Transverse colon (tissue), 4 donors: ENCODE data around the gene BRF1. TPM values are rescaled to one million over a fixed set of nuclear protein-coding genes. Genes with fewer than 3 reads are reported as not detected.
"Not testable (repeated sequence)": the region's sequence is repeated elsewhere in the genome, so short reads cannot be mapped to it uniquely, and the experiment has no call there.

ENCODE experiments used
- DNase-seq: peaks from one replicate; pipeline ENCODE4 v3.0.0-alpha.2; 2019
- H3K27ac ChIP-seq, 4 donors: fragments of 200-600 bp; sonication (generic); 2 replicates each; pipeline ENCODE4 v1.5.1; 2016 to 2018; ENCODE audit warnings: inconsistent platforms in 4 of 4
- H3K27me3 ChIP-seq: fragments of 200-600 bp; sonication (generic); 2 replicates; pipeline ENCODE4 v1.5.1; 2017; ENCODE audit warnings: inconsistent platforms
- H3K36me3 ChIP-seq, 4 donors: fragments of 200-600 bp; sonication (generic); 2 replicates each; pipeline ENCODE4 v1.5.1; 2017 to 2019; ENCODE audit warnings: inconsistent platforms in 4 of 4
- H3K4me1 ChIP-seq, 4 donors: fragments of 200-600 bp; sonication (generic); 2 replicates each; pipeline ENCODE4 v1.5.1; 2017 to 2020; ENCODE audit warnings: inconsistent platforms in 4 of 4
- H3K4me3 ChIP-seq, 4 donors: fragments of 200-600 bp; sonication (generic); 1 replicate in 1 of 4; 2 replicates in 3 of 4; pipeline versions ENCODE4 v1.5.1 to v1.6.1; 2017 to 2019; ENCODE audit warnings: inconsistent platforms in 4 of 4
- H3K9me3 ChIP-seq, 2 donors: fragments of 200-600 bp; sonication (generic); 2 replicates each; pipeline ENCODE4 v1.5.1; 2017 to 2019; ENCODE audit warnings: inconsistent platforms in 2 of 2
- EP300 ChIP-seq: sonication (generic); formaldehyde crosslinking; IDR thresholded peaks from one replicate; pipeline ENCODE4 v1.6.1; 2017; ENCODE audit warnings: antibody characterized with exemption, low read depth
- POLR2A ChIP-seq: fragments of 450-650 bp; IDR thresholded peaks from one replicate; pipeline ENCODE4 v1.6.1; 2016; ENCODE audit warnings: antibody characterized with exemption, mild to moderate bottlenecking, moderate library complexity
- POLR2AphosphoS5 ChIP-seq, 3 donors: sonication (generic); formaldehyde crosslinking; IDR thresholded peaks; one replicate each; pipeline ENCODE4 v1.6.1; 2016; ENCODE audit warnings: antibody characterized with exemption in 3 of 3
- WGBS, 2 donors: methylation state at CpG; one replicate each; pipeline ENCODE4 v1.1.5; 2018; ENCODE audit warnings: low coverage in 1 of 2; 5-methylcytosine and 5-hydroxymethylcytosine counted together
- in situ Hi-C, 4 donors: fragments of 200-750 bp; cut with MboI; loops; one replicate each; pipeline versions ENCODE4 v1.15.0 to v1.15.1; 2017; ENCODE audit warnings: low sequenced_read_pairs in 3 of 4, low pct_ligation_motif_present in 1 of 4, low pct_unique_long_range_greater_than_20kb in 1 of 4
- intact Hi-C: fragments of 100-400 bp; cut with DNase I; formaldehyde crosslinking; loops from one replicate; pipeline ENCODE4 v1.15.1; 2023; ENCODE audit warnings: low total_unique reads
- total RNA-seq, 4 donors: library from RNA; depleted of rRNA; stranded (reverse); fragments of >200 nt; gene quantifications; one replicate each; pipeline ENCODE4 v1.1.0, GENCODE V29; 2016
- TF ChIP-seq, protein P1 (sequence below), 5 experiments: fragments of 200-600 bp in 3 of 5; fragments of 450-650 bp in 2 of 5; sonication (generic) in 3 of 5; IDR thresholded peaks; 1 replicate in 2 of 5; 2 replicates in 3 of 5; pipeline ENCODE4 v1.5.1; 2016 to 2017; ENCODE audit warnings: antibody characterized with exemption in 5 of 5, inconsistent platforms in 3 of 5, mild to moderate bottlenecking in 2 of 5, moderate library complexity in 1 of 5

Gene BRF1
- total RNA-seq, 4 donors from 2014 or later: 36.2 to 93.9 (median 62.6) TPM

DNA sequence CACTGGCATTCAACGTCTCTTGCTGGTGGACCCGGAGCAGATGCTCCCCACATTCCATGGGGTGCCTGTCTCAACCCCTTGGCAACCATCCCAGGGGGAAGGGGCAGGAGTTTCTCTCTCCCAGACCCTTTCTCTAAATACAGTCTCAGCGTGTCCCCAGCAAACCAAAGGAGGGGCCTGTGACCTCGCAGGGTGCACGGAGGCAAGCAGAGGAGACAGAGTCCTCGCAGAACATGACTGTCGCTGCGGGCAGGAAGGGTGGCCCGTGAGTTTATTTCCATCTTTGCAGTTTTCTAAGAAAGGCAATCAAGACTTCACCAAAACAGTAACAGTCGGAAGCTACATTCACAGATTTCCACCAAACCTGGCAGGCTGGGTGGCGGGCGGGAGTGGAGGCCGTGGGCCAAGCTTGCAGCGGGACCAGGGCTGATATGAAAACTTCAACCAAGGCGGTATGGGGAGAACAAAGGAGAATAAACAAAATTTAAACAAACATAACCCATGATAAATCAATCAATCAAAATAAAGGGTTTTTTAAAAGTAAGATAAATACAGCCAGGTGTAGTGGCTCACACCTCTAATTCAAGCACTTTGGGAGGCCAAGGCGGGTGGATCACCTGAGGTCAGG lies 18.6 kb downstream of the BRF1 start:
- H3K4me3 ChIP-seq: no peak overlapping the region
- H3K27me3 ChIP-seq: no peaks in the 10 kb centered on the region
- TF ChIP-seq POLR2A: no peak
- no peak for TF ChIP-seq EP300
- TF ChIP-seq POLR2AphosphoS5 (IDR thresholded peaks at IDR 0.05): no peak
- TF ChIP-seq, protein P1, sequence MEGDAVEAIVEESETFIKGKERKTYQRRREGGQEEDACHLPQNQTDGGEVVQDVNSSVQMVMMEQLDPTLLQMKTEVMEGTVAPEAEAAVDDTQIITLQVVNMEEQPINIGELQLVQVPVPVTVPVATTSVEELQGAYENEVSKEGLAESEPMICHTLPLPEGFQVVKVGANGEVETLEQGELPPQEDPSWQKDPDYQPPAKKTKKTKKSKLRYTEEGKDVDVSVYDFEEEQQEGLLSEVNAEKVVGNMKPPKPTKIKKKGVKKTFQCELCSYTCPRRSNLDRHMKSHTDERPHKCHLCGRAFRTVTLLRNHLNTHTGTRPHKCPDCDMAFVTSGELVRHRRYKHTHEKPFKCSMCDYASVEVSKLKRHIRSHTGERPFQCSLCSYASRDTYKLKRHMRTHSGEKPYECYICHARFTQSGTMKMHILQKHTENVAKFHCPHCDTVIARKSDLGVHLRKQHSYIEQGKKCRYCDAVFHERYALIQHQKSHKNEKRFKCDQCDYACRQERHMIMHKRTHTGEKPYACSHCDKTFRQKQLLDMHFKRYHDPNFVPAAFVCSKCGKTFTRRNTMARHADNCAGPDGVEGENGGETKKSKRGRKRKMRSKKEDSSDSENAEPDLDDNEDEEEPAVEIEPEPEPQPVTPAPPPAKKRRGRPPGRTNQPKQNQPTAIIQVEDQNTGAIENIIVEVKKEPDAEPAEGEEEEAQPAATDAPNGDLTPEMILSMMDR (IDR thresholded peaks at IDR 0.05): no peak
- H3K9me3 ChIP-seq: no peaks in the 10 kb centered on the region
- intact Hi-C loops (no loop called here), in situ Hi-C loops (loop anchor here in 1 of 4 donors (25.0 kb wide), 1 partner anchor 195 kb away; no protein-coding TSS in a partner anchor)
- no peak for DNase-seq
- H3K27ac ChIP-seq: no peak overlapping the region
- 20 to 77% methylated on average over 1 to 16 of the region's 16 CpGs for WGBS, 2 donors
- H3K36me3 ChIP-seq: no peaks in the 10 kb centered on the region
- peaks cover 0 to 16% (median 0%) of the 10 kb centered on the region in 4 donors for H3K4me1 ChIP-seq

DNA sequence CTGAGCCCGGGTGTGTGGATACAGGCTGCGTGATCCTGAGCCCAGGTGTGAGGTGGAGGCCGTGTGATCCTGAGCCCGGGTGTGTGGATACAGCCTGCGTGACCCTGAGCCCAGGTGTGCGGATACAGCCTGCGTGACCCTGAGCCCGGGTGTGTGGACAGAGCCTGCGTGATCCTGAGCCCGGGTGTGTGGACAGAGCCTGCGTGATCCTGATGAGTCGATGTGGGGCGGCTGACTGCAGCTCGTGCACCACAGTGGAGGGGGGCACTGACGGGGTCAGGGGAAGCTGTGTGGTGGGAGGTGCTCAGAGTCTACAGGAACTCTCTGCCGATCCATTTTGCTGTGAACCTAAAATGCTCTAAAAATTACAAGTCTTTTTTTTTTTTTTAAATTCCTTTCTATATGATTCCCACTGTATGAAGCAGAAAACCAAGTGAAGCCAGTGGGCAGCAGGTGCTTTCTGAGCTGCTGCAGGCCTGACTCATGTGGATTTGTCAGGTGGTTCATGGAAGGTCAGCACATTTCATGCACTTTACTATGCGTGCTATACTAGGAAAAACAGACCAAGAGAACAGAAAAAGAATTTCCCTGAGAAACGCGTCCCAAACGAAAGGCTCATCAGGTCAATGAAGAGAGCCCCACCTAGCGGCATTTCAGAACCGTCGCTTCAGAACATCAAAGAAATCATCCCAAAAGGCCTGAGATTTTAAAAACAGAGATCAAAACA lies 19.3 kb downstream of the BRF1 start:
- peaks cover 0 to 16% (median 0%) of the 10 kb centered on the region in 4 donors for H3K4me1 ChIP-seq
- in situ Hi-C loops: loop anchor here in 1 of 4 donors (25.0 kb wide), 1 partner anchor 194 kb away; no protein-coding TSS in a partner anchor
- H3K27ac ChIP-seq: no peak overlapping the region
- DNase-seq: no peak
- intact Hi-C loops: no loop called here
- no peaks in the 10 kb centered on the region for H3K9me3 ChIP-seq
- 67 to 74% methylated on average over 7 to 22 of the region's 23 CpGs for whole genome bisulfite sequencing, 2 donors
- H3K4me3 ChIP-seq: no peak overlapping the region
- H3K36me3 ChIP-seq: no peaks in the 10 kb centered on the region
- TF ChIP-seq POLR2AphosphoS5 (IDR thresholded peaks at IDR 0.05): no peak
- TF ChIP-seq, protein P1 (IDR thresholded peaks at IDR 0.05): peak; percentile 43 to 61 (median 53)
- H3K27me3 ChIP-seq: no peaks in the 10 kb centered on the region

DNA sequence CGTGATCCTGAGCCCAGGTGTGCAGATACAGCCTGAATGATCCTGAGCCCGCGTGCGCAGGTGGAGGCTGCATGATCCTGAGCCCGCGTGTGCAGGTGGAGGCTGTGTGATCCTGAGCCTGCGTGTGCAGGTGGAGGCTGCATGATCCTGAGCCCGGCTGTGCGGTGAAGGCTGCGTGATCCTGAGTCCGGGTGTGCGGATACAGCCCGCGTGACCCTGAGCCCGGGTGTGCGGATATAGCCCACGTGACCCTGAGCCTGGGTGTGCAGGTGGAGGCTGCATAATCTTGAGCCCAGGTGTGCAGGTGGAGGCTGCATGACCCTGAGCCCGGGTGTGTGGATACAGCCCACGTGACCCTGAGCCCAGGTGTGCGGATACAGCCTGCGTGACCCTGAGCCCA lies 20.3 kb downstream of the BRF1 start:
- WGBS, 2 donors: 97% methylated on average over 20 of the region's 21 CpGs; no CpG with 5 or more reads in 1 of the 2 donors
- no peaks in the 10 kb centered on the region for H3K36me3 ChIP-seq
- DNase-seq: no peak
- intact Hi-C loops: no loop called here
- H3K4me3 ChIP-seq: no peak overlapping the region
- H3K9me3 ChIP-seq: no peaks in the 10 kb centered on the region
- no peak overlapping the region for H3K27ac ChIP-seq
- no peaks in the 10 kb centered on the region for H3K27me3 ChIP-seq
- no peak for TF ChIP-seq POLR2AphosphoS5 (IDR thresholded peaks at IDR 0.05)
- no peak for TF ChIP-seq EP300
- TF ChIP-seq POLR2A: no peak
- TF ChIP-seq, protein P1 (IDR thresholded peaks at IDR 0.05): no peak
- in situ Hi-C loops: loop anchor here in 1 of 4 donors (25.0 kb wide), 1 partner anchor 193 kb away; no protein-coding TSS in a partner anchor
- peaks cover 0 to 16% (median 0%) of the 10 kb centered on the region in 4 donors for H3K4me1 ChIP-seq

DNA sequence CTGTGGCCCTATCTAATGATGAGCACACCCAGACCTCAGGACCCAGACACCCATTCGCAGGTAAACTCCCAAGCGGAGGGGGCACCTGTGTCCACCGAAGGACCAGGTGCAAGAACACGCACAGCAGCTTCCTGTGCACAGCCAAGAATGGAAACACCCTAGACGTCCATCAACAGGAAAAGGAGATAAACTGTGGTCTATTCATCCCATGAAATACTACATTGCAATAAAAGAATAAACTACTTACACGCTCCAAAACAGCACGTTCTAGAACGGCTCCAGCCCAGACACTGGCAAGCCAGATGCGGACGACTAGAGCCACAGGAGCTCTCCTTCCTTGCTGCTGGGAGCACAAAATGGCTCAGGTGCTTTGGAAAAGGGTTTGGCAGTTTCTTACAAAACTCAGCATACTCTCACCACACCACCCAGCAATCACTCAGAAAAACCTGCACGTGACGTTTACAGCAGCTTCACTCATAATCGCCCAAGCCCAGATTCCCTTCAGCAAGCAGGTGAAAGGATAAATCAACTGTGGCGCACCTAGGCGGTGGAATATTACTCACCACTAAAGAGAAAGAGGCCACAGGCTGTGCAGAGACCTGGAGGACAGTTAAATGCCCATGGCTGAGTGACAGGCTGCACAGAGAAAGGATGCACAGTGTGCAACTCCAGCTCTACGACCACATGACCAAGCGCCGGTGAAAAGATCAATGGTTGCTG lies 21.0 kb downstream of the BRF1 start:
- in situ Hi-C loops: loop anchor here in 1 of 4 donors (25.0 kb wide), 1 partner anchor 193 kb away; no protein-coding TSS in a partner anchor

DNA sequence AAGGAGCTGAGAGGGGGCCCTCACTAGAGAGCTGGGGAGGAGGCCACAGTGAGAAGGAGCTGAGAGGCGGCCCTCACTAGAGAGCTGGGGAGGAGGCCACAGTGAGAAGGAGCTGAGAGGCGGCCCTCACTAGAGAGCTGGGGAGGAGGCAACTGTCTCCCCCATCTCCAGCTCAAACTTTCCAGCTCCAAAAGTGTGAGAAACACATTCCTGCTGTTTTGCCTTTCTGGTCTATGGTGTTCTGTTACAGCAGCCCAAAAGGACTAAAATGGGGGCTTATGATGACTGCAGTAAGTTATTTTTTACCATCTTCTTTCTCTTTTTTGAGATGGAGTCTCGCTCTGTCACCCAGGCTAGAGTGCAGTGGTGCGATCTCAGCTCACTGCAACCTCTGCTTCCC lies 23.4 kb downstream of the BRF1 start:
- in situ Hi-C loops: loop anchor here in 1 of 4 donors (25.0 kb wide), 1 partner anchor 190 kb away; no protein-coding TSS in a partner anchor

More for the DNA sequence above, 21.0 kb downstream of the BRF1 start:
- Histone ChIP-seq H3K4me1 (peaks cover 0 to 16% (median 0%) of the 10 kb centered on the region in 4 donors), H3K27me3 (no peaks in the 10 kb centered on the region), H3K4me3 (no peak overlapping the region), H3K27ac (no peak overlapping the region), H3K9me3 (no peaks in the 10 kb centered on the region), H3K36me3 (no peaks in the 10 kb centered on the region)
- peak; percentile 25 for DNase-seq
- TF ChIP-seq EP300 (no peak), POLR2A (no peak), POLR2AphosphoS5 (IDR thresholded peaks at IDR 0.05) (no peak)
- TF ChIP-seq, protein P1 (IDR thresholded peaks at IDR 0.05): no peak
- WGBS, 2 donors: 71% methylated on average over 18 of the region's 18 CpGs; no CpG with 5 or more reads in 1 of the 2 donors
- intact Hi-C loops: no loop called here

More for the DNA sequence above, 23.4 kb downstream of the BRF1 start:
- 80% methylated on average over 2 of the region's 4 CpGs for WGBS, 2 donors
- intact Hi-C loops, H3K27me3 ChIP-seq, H3K36me3 ChIP-seq, DNase-seq, H3K4me3 ChIP-seq, H3K9me3 ChIP-seq, H3K27ac ChIP-seq: not testable (repeated sequence)
- peaks cover 0 to 16% (median 0%) of the 10 kb centered on the region in 4 donors for H3K4me1 ChIP-seq
